CD14-positive monocyte (primary cell): ENCODE measurements around the gene TRAPPC14. TPM values are rescaled to one million over a fixed set of nuclear protein-coding genes. Genes with fewer than 3 reads are reported as not detected.
A peak's percentile ranks its signal among the peaks of the same experiment; 100 is the strongest.

Source experiments
- DNase-seq, 3 donors: peaks; one replicate each; pipeline ENCODE4 v3.0.0-alpha.2; 2011 to 2022
- H2AFZ ChIP-seq: 2 replicates; pipeline ENCODE4 v1.6.0; 2012; ENCODE audit warnings: mild to moderate bottlenecking, low read depth, low read length, inconsistent platforms; ENCODE audit not compliant: insufficient read depth, poor library complexity, severe bottlenecking
- H3K27ac ChIP-seq, 2 donors: 1 replicate in 1 of 2; 2 replicates in 1 of 2; pipeline ENCODE4 v1.5.1; 2012 to 2013; ENCODE audit warnings: low read length in 2 of 2, control low read depth in 1 of 2, inconsistent platforms in 1 of 2, low read depth in 1 of 2, mild to moderate bottlenecking in 1 of 2
- H3K27me3 ChIP-seq, 2 donors: one replicate each; pipeline versions ENCODE4 v1.6.0 to v1.6.1; 2011 to 2013; ENCODE audit warnings: low read length in 2 of 2; ENCODE audit not compliant: control insufficient read depth in 2 of 2, insufficient read depth in 2 of 2
- H3K36me3 ChIP-seq, 2 donors: replicated peaks in 1 of 2; 1 replicate in 1 of 2; 2 replicates in 1 of 2; pipeline versions ENCODE4 v1.5.1 to v1.6.1; 2012 to 2013; ENCODE audit warnings: low read length in 2 of 2, control low read depth in 1 of 2, inconsistent platforms in 1 of 2, mild to moderate bottlenecking in 1 of 2; ENCODE audit not compliant: insufficient read depth in 2 of 2, control insufficient read depth in 1 of 2
- H3K4me1 ChIP-seq, 2 donors: 1 replicate in 1 of 2; 2 replicates in 1 of 2; pipeline versions ENCODE4 v1.5.1 to v1.6.1; 2012 to 2013; ENCODE audit warnings: low read length in 2 of 2, control low read depth in 1 of 2, inconsistent platforms in 1 of 2, mild to moderate bottlenecking in 1 of 2, moderate library complexity in 1 of 2; ENCODE audit not compliant: insufficient read depth in 2 of 2, control insufficient read depth in 1 of 2
- H3K4me2 ChIP-seq: replicated peaks from 2 replicates; pipeline ENCODE3; 2012; ENCODE audit warnings: low read length, moderate library complexity, mild to moderate bottlenecking; ENCODE audit not compliant: poor library complexity, severe bottlenecking; ENCODE audit errors: extremely low read depth
- H3K4me3 ChIP-seq, 3 experiments: fragments of 200-600 bp in 1 of 3; sonication (generic) in 1 of 3; replicated peaks in 1 of 3; 1 replicate in 2 of 3; 2 replicates in 1 of 3; pipeline ENCODE4 v1.5.1; 2011 to 2013; ENCODE audit warnings: low read length in 3 of 3, mild to moderate bottlenecking in 3 of 3, control low read depth in 2 of 3, low read depth in 2 of 3, inconsistent platforms in 1 of 3, moderate library complexity in 1 of 3
- H3K79me2 ChIP-seq: 2 replicates; pipeline ENCODE4 v1.6.0; 2012; ENCODE audit warnings: mild to moderate bottlenecking, control low read depth, inconsistent platforms, low read length, moderate library complexity; ENCODE audit not compliant: insufficient read depth
- H3K9ac ChIP-seq: 2 replicates; pipeline ENCODE4 v1.6.0; 2017; ENCODE audit warnings: low read length, mild to moderate bottlenecking; ENCODE audit not compliant: insufficient read depth, poor library complexity, severe bottlenecking
- H3K9me3 ChIP-seq, 2 donors: replicated peaks in 1 of 2; 1 replicate in 1 of 2; 2 replicates in 1 of 2; pipeline versions ENCODE4 v1.5.1 to v1.6.1; 2012 to 2013; ENCODE audit warnings: low read length in 2 of 2, control low read depth in 1 of 2; ENCODE audit not compliant: control insufficient read depth in 1 of 2, insufficient read depth in 1 of 2
- H4K20me1 ChIP-seq: 2 replicates; pipeline ENCODE4 v1.6.0; 2012; ENCODE audit warnings: mild to moderate bottlenecking, low read length, control low read depth, moderate library complexity; ENCODE audit not compliant: insufficient read depth
- H3K27ac Mint-ChIP-seq, 7 donors: one replicate each; pipeline ENCODE4 v1.8.0; 2020; ENCODE audit warnings: mild to moderate bottlenecking in 7 of 7, mixed read lengths in 7 of 7, moderate library complexity in 6 of 7, inconsistent platforms in 2 of 7
- H3K27me3 Mint-ChIP-seq, 3 donors: one replicate each; pipeline ENCODE4 v1.8.0; 2021 to 2022; ENCODE audit warnings: low read depth in 3 of 3, mild to moderate bottlenecking in 3 of 3, mixed read lengths in 3 of 3, moderate library complexity in 3 of 3, inconsistent platforms in 1 of 3
- H3K36me3 Mint-ChIP-seq, 2 donors: one replicate each; pipeline ENCODE4 v1.8.0; 2020; ENCODE audit warnings: mixed read lengths in 2 of 2, inconsistent platforms in 1 of 2, mild to moderate bottlenecking in 1 of 2
- H3K4me1 Mint-ChIP-seq: one replicate; pipeline ENCODE4 v1.8.0; 2020; ENCODE audit warnings: mild to moderate bottlenecking, mixed read lengths
- H3K4me3 Mint-ChIP-seq, 2 donors: one replicate each; pipeline ENCODE4 v1.8.0; 2020; ENCODE audit warnings: mild to moderate bottlenecking in 2 of 2, mixed read lengths in 2 of 2, moderate library complexity in 1 of 2
- H3K9me3 Mint-ChIP-seq, 7 donors: one replicate each; pipeline ENCODE4 v1.8.0; 2020 to 2022; ENCODE audit warnings: mixed read lengths in 7 of 7, mild to moderate bottlenecking in 6 of 7, moderate library complexity in 6 of 7, inconsistent platforms in 2 of 7
- CTCF ChIP-seq: fragments of 200-600 bp; IDR thresholded peaks from one replicate; pipeline ENCODE4 v1.8.0; 2022; ENCODE audit warnings: antibody characterized with exemption, mild to moderate bottlenecking
- WGBS: methylation state at CpG from one replicate; pipeline ENCODE4 v1.1.5; 2013; ENCODE audit warnings: missing lambda C conversion rate; ENCODE audit not compliant: insufficient coverage; 5-methylcytosine and 5-hydroxymethylcytosine counted together
- intact Hi-C, 2 donors: fragments of 100-400 bp; cut with micrococcal nuclease; formaldehyde crosslinking; loops; one replicate each; pipeline versions ENCODE4 v1.15.0 to v1.15.1; 2023
- polyA plus RNA-seq, 3 donors: library from polyadenylated mRNA; depleted of rRNA in 1 of 3; unstranded in 2 of 3; stranded (reverse) in 1 of 3; fragments of 300-500 nt in 2 of 3; fragments of >200 nt in 1 of 3; fragmentation: Illumina TruSeq in 2 of 3; gene quantifications; 1 replicate in 2 of 3; 2 replicates in 1 of 3; pipeline ENCODE4 v1.2.3, GENCODE V29; 2012 to 2021

TRAPPC14 gene
- polyA plus RNA-seq, 3 donors, result 1.0 to 38.4 (median 1.6) TPM

- intact Hi-C loops, result no loop called here
- H3K4me1 ChIP-seq, result peaks cover 36 to 42% of the 10 kb centered on the region in 2 donors
- TF ChIP-seq CTCF, result no peak
- no peak overlapping the region for H3K27ac ChIP-seq
- WGBS, result 92% methylated on average over 3 of the region's 11 CpGs
- no peak overlapping the region for H3K27ac Mint-ChIP-seq
- H3K9ac ChIP-seq, result no peak overlapping the region
- H3K36me3 Mint-ChIP-seq, result peaks cover 4 to 21% of the 10 kb centered on the region in 2 donors
- no peak overlapping the region for H3K4me2 ChIP-seq
- H3K27me3 ChIP-seq, result peaks cover 38 to 61% of the 10 kb centered on the region in 2 donors
- peak overlapping the region in 1 of 2 donors; percentile 87 for H3K4me3 Mint-ChIP-seq
- peaks cover 67 to 82% (median 73%) of the 10 kb centered on the region in 3 donors for H3K27me3 Mint-ChIP-seq
- H4K20me1 ChIP-seq, result no peaks in the 10 kb centered on the region
- H3K4me3 ChIP-seq, result no peak overlapping the region
- H3K4me1 Mint-ChIP-seq, result peaks cover 41% of the 10 kb centered on the region
- no peaks in the 10 kb centered on the region for H3K79me2 ChIP-seq
- H2AFZ ChIP-seq, result no peak overlapping the region
- H3K9me3 Mint-ChIP-seq, result peaks cover 0 to 22% (median 9%) of the 10 kb centered on the region in 7 donors
- no peak for DNase-seq
- peaks cover 0 to 11% of the 10 kb centered on the region in 2 donors for H3K9me3 ChIP-seq
- H3K36me3 ChIP-seq, result no peaks in the 10 kb centered on the region
Measured at GRCh38 chr7:100170101-100170897, 11.8 kb upstream of the TRAPPC14 start.

- no peak overlapping the region for H3K4me2 ChIP-seq
- H3K4me1 ChIP-seq, result peaks cover 36 to 42% of the 10 kb centered on the region in 2 donors
- H3K27me3 ChIP-seq, result peaks cover 38 to 61% of the 10 kb centered on the region in 2 donors
- no peaks in the 10 kb centered on the region for H4K20me1 ChIP-seq
- H3K4me3 Mint-ChIP-seq, result peak overlapping the region; percentile 9 to 94
- no peaks in the 10 kb centered on the region for H3K79me2 ChIP-seq
- peaks cover 64 to 86% (median 73%) of the 10 kb centered on the region in 3 donors for H3K27me3 Mint-ChIP-seq
- peaks cover 0 to 22% (median 9%) of the 10 kb centered on the region in 7 donors for H3K9me3 Mint-ChIP-seq
- H3K4me1 Mint-ChIP-seq, result peaks cover 41% of the 10 kb centered on the region
- H3K4me3 ChIP-seq, result no peak overlapping the region
- H3K9me3 ChIP-seq, result peaks cover 0 to 11% of the 10 kb centered on the region in 2 donors
- H3K27ac Mint-ChIP-seq, result no peak overlapping the region
- no peak overlapping the region for H3K9ac ChIP-seq
- DNase-seq, result no peak
- WGBS, result 84% methylated on average over 8 of the region's 11 CpGs
- no peaks in the 10 kb centered on the region for H3K36me3 ChIP-seq
- no peak for TF ChIP-seq CTCF
- H2AFZ ChIP-seq, result no peak overlapping the region
- H3K36me3 Mint-ChIP-seq, result peaks cover 4 to 19% of the 10 kb centered on the region in 2 donors
- intact Hi-C loops, result no loop called here
- no peak overlapping the region for H3K27ac ChIP-seq
Measured at GRCh38 chr7:100169147-100169850, 10.8 kb upstream of the TRAPPC14 start.
